Myocyte (in vitro differentiated cells): Measurements from ENCODE around the gene TRIO. TPM values are rescaled to one million over a fixed set of nuclear protein-coding genes. Genes with fewer than 3 reads are reported as not detected.
A peak's percentile ranks its signal among the peaks of the same experiment; 100 is the strongest.

Experiments
- DNase-seq: peaks from one replicate; pipeline ENCODE4 v3.0.0-alpha.2; 2012; ENCODE audit warnings: low read depth
- total RNA-seq: library from RNA; depleted of rRNA; stranded (reverse); fragments of >200 nt; gene quantifications from 2 replicates; pipeline ENCODE4 v1.2.3, GENCODE V29; 2014

The TRIO gene
- total RNA-seq, 1 donor from 2014 or later: 126 TPM

DNA sequence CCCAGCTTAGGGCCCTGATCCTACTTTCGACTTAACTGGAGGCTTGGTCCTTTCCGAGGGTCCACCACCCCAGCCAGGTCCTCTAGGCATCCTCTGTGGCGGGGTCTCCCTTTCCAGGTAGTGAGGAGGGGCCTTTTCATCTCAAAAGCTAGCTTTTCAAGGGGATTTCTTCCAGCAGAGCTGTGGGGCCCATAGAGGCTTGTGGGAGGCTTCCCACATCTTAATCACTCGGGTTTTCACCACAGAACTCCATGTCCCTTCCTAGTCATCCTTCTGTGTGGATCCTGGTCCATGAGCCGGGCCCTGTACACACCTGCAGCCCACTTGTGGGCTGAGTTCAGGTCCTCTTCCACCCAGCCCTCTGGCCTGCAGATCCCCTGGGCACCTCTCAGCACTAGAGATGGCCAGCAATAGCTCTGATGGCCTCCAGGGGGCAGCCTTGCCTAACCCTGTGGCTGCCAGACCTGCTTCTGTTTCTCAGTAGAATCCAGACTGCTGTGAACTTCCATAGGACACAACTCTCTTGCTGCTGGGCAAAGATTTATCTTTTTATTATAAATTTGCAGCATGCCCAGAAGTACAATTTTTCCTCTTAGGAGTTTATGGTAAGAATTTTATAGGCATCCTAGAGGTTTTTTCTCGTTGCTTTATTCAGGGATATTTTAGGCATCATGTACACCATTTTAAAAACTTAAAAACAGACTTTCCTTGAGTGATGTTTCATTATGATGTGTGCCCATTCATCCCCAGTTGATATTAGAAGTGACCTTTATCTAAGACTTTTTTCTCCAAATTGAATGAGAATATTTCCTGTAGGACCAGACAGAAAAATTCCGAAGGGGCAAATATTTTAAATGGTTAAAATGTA, 208.9 kb downstream of the TRIO start:
- DNase-seq: peak; percentile 65

GRCh38 chr5:14353726-14354474, 210.8 kb downstream of the TRIO start:
- no peak for DNase-seq

DNA sequence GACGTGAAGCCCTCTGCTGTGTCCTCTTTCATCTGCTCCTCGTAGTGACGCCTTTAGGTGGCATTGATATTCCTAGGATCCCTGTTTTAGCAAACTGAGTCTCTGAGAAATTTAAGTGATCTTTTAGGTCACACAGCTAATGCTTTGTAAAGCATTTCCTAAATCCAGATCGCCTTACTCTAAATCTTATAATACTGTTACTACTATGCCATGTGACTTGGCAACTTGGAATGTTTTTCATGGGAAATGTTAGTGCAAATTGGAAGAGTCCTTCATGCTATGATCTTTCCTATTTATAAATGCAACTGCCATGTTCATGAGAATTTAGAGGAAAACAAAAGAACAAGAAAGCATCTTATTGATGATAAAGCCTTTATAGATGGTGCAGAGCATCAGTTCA, 212.2 kb downstream of the TRIO start:
- no peak for DNase-seq

DNA sequence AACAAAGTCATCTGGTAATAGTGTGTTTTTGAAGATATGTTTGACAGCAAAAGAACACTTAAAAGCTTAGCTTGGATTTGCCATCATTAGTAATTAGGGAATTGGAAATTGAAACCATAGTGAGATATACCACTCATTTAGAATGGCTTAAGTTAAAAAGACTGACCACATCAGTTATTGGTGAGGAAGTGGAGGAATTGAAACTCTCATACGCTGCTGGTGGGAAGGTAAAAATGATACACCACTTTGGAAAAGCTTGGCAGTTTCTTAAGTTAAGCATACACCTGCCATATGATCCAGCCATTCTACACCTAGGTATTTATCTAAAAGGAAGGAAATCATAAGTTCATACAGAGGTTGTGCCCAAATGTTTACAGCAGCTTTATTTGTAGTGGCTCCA, 213.2 kb downstream of the TRIO start:
- DNase-seq: no peak

DNA sequence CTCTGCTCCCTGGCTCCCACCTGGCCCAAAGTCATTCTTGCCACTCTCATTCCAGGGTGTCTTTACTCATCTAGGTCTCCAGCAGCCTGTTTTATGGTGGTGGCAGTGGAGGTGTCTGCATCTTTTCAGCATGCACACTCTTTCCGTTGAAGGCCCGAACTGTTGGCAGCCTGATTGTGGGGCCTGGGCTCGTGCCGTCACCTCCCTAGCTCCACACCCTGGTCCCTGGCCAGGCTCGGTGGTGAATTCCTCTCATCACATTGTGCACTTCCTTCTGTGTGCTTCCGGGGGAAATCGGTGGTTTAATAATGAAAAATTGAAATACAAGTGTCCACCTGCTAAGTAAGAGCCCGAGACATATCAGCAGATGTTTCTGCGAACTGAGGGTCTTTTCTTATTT, 214.3 kb downstream of the TRIO start:
- no peak for DNase-seq

GRCh38 chr5:14357851-14358250, 214.7 kb downstream of the TRIO start:
- DNase-seq: no peak

DNA sequence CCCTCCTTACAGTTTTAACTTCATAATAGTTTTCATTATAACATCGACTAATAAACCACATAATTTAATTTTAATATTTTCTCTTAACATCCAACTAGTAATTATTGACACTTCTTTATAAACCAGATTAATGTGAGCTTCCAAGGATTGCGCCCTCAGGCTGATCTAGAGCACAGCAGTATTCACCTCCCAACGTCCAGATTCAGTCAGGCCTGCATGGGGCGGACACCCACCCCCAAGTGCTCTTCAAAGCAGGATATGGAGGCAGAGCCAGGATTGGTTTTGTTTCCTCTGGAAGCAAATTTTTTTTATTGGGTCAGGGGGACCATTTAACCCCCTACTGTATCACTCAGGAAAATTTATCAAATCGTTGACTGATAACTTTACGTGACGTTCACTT, 215.4 kb downstream of the TRIO start:
- DNase-seq: no peak

- DNase-seq: no peak
These were observed 216.2 kb downstream of the TRIO start for GRCh38 chr5:14359069-14360043.

GRCh38 chr5:14362491-14362890, 219.3 kb downstream of the TRIO start:
- DNase-seq: no peak

DNA sequence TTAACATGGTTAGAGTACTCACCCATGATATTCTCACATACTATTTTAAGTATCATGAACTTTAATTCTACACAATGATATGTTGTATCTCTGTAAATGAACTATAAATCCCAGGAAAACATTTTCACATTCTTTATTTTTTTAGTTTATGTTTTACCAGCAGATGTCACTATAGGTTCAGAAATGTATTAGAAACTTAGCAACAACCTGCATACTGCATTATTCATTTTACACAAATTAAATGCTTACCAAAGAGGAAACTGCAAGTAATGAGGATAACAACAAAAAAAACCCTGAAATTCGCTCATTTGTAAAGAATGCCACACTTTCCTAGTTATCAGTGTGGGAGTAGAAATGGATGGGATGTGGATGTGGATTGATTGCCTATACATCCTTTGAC, 221.0 kb downstream of the TRIO start:
- DNase-seq: no peak

DNA sequence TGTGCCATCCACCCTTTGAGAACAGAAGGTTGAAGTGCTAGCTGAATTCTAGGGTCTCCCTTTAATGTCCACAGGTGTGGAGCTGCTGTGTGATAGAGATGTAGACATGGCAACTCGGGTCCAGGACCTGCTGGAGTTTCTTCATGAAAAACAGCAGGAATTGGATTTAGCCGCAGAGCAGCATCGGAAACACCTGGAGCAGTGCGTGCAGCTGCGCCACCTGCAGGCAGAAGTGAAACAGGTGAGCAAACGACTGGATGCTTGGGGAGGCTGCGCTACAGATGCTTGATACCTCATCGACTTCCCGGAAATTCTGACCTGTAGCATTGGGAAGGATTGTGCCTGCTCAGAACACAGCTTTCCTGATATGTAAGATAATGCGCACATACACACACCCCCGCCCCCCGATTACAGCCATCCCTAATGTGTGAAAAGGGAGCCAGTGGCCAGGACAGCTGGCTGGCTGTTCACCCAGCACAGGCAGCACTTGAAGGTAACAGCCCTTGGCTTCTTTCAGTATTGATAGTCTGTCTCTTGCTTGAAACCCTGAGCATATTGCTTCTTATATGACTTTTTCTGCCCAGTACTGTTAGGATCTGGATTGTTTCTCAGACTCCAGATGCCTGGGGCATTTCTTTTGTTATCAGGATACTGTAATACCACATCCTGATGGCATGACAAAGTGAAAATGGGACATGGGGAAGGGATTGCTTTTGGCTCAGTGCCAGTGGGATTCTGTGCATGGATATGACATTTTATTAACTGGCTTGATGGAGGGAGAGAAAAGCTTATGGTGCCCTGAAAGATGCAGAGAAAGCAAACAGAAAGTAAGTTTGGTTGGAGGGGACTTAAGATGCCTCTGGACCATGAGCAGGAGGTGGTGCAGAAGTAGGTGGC, 221.7 kb downstream of the TRIO start:
- DNase-seq: no peak

DNA sequence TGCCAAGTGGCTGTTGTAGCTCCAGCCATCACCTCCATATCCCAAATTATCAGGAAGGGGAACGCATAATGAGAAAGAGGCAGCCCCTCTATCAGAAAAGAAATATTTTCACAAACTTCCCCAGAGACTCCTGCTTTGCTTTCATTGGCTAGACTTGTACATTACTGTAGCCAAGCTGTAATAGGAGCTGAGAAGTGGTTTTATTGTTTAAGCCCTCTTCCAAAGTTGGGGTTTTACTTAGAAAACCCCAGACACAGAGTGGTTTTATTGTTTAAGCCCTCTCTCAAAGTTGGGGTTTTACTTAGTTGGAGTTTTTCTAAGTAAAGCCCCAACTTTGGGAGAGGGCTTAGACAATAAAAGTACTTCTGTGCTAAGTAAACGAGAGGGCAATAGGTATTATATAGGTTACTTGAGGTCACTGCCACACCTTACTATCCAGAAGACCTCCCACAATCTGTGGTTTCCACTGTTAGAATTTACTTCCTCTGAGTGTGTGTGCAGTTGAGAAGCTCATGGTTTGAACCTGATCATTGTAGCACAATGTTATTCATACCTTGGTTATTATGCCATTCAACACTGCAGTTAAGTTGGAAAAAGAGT, 222.8 kb downstream of the TRIO start:
- peak; percentile 15 for DNase-seq

DNA sequence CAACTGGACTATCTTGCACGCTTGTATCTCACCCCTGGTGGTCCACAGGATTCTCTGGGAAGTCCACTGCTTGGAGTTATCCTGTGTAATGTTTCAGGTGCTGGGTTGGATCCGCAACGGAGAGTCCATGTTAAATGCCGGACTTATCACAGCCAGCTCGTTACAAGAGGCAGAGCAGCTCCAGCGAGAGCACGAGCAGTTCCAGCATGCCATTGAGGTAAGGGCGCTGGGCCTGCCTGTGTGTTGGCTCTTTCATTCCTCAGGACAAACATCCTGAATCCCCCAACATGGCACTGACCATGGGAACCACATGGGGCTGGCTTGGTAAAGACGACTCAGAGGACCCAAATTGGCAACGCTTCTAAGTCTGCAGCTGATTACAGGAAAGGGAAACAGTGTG, 223.6 kb downstream of the TRIO start:
- peak; percentile 40 for DNase-seq

DNA sequence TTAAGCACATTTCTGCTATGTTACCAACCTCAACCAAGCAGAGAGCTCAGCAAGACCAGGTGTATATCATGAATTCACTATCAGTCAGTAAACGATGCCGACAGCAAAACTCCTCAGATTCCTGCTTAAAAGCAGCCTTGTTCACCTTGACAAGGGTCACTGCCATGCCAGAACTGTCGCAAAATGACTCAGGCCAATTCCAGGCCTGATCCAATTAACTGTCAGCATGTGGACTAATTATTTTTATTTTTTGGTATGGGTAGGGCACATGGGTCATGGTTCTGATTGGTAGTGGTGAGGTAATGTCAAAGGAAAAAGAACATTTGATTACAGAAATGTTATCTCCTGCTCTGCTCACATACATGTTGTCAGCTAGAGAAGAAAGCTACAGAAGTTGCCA, 224.2 kb downstream of the TRIO start:
- no peak for DNase-seq

- DNase-seq: no peak
These were observed 226.6 kb downstream of the TRIO start for GRCh38 chr5:14369780-14370179.

DNA sequence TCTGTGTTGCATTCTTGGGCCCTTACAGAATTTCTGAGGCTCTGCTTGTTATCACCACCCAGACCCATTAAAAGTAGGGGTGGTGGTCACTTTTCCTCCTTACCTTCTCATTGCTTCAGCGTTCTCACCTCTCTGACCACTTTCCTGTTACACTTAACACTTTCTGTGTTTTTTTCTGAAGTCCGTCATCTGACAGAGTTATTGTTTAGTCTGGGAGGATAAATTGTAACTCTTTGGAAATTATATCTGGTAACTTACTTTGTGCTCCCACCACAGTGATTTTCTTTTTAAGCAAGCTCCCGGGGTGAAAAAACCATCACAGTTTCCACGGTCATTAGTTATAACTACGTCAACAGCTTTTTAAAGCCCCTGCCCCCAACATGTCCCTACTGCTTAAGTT, 227.2 kb downstream of the TRIO start:
- no peak for DNase-seq

- no peak for DNase-seq
These were observed 230.5 kb downstream of the TRIO start for GRCh38 chr5:14373685-14374084.

GRCh38 chr5:14374100-14374499, 231.0 kb downstream of the TRIO start:
- no peak for DNase-seq

GRCh38 chr5:14376789-14377188, 233.6 kb downstream of the TRIO start:
- DNase-seq: no peak
